ENCODE results near the gene MAGEE1. TPM values are rescaled to one million over a fixed set of nuclear protein-coding genes. Genes with fewer than 3 reads are reported as not detected.

MAGEE1 gene
- total and polyA plus RNA-seq, 10 donors, result 2.3 to 5.4 (median 3.7) TPM

- no peaks in the 10 kb centered on the region for H3K36me3 ChIP-seq
- no peak overlapping the region for H3K27ac ChIP-seq
- peaks cover 0 to 3% (median 0%) of the 10 kb centered on the region in 8 donors for H3K9me3 ChIP-seq
- no peak for DNase-seq
- intact Hi-C loops (cut with DNase I; ENCODE audit: low total_unique reads), result no loop called here
- no peaks in the 10 kb centered on the region for H3K27me3 ChIP-seq (replicated peaks in 1 of 7)
- WGBS, 5 donors, result 79 to 100% (median 86%) methylated on average over 1 of the region's 1 CpG
- H3K4me1 ChIP-seq, result no peaks in the 10 kb centered on the region
- no peak for TF ChIP-seq POLR2AphosphoS5 (IDR thresholded peaks at IDR 0.05)
- peak in 3 of 11 experiments; percentile 7 to 36 (median 20) for TF ChIP-seq CTCF (IDR thresholded peaks at IDR 0.05 in 8 of 11, conservative IDR thresholded peaks at IDR 0.05 in 3 of 11)
- H3K4me3 ChIP-seq, result no peak overlapping the region
Measured at GRCh38 chrX:76420237-76420636, 7.3 kb upstream of the MAGEE1 start.

- peak; percentile 90 for DNase-seq
- Histone ChIP-seq H3K27me3 (replicated peaks in 1 of 7) (peaks cover 0 to 8% (median 0%) of the 10 kb centered on the region in 7 donors), H3K36me3 (no peaks in the 10 kb centered on the region), H3K27ac (peak overlapping the region in 7 of 8 donors; percentile 32 to 84 (median 69)), H3K9me3 (no peaks in the 10 kb centered on the region), H3K4me1 (peaks cover 0 to 17% (median 9%) of the 10 kb centered on the region in 6 donors), H3K4me3 (peak overlapping the region; percentile 48 to 84 (median 55))
- peak in 2 of 3 donors; percentile 4 for TF ChIP-seq POLR2AphosphoS5 (IDR thresholded peaks at IDR 0.05)
- TF ChIP-seq POLR2A (IDR thresholded peaks at IDR 0.05), result no peak
- intact Hi-C loops (cut with DNase I; ENCODE audit: low total_unique reads), result no loop called here
- 29 to 64% (median 43%) methylated on average over 37 to 60 of the region's 60 CpGs; no CpG with 5 or more reads in 1 of the 5 donors for WGBS, 5 donors
Measured at GRCh38 chrX:76428243-76429130, 977 bp downstream of the MAGEE1 start.

GRCh38 chrX:76433219-76433618, 5.7 kb downstream of the MAGEE1 start:
- Histone ChIP-seq H3K27ac (no peak overlapping the region), H3K9me3 (no peaks in the 10 kb centered on the region), H3K4me3 (no peak overlapping the region), H3K4me1 (peaks cover 0 to 10% (median 7%) of the 10 kb centered on the region in 6 donors), H3K27me3 (replicated peaks in 1 of 7) (no peaks in the 10 kb centered on the region), H3K36me3 (no peaks in the 10 kb centered on the region)
- intact Hi-C loops (cut with DNase I; ENCODE audit: low total_unique reads), result no loop called here
- WGBS, 5 donors, result 28 to 93% (median 60%) methylated on average over 1 of the region's 1 CpG
- DNase-seq, result no peak
- TF ChIP-seq POLR2AphosphoS5 (IDR thresholded peaks at IDR 0.05) (no peak), POLR2A (IDR thresholded peaks at IDR 0.05) (no peak), CTCF (IDR thresholded peaks at IDR 0.05 in 8 of 11, conservative IDR thresholded peaks at IDR 0.05 in 3 of 11) (no peak)

DNA sequence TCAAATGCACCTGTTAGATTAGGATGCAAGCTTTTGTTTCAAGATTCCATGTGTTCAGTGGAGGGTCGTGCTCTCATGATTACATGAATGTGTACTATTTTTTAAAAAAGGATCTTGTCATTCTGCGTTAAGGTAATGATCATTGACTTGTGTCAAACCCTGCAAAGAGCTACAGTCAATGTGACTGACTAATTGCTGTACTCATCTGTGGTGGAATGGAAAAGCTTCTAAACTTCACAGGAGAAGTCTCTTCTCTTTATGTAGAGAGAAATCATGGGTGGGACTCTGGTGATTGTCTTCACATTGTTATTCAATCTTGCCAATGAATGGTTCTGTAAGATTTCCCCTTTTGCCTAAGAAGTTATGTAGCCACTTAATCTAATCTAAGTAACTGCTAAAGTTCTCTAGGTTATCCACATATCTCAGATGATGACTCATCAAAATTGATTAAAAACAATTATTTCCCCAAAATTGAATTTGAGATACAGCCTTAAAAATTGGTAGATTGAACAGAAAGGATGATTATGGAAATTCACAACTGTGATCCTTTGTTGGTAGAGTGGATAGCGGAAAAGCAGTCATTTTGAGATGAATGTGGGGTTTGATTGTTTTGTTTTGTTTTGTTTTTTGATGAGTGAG, 6.7 kb downstream of the MAGEE1 start:
- Histone ChIP-seq H3K27me3 (replicated peaks in 1 of 7) (no peaks in the 10 kb centered on the region), H3K9me3 (no peaks in the 10 kb centered on the region), H3K36me3 (no peaks in the 10 kb centered on the region), H3K4me3 (no peak overlapping the region), H3K27ac (no peak overlapping the region), H3K4me1 (peaks cover 0 to under 1% (median 0%) of the 10 kb centered on the region in 6 donors)
- DNase-seq, result no peak
- WGBS, 5 donors, result 61 to 83% (median 76%) methylated on average over 3 of the region's 3 CpGs
- TF ChIP-seq CTCF (IDR thresholded peaks at IDR 0.05 in 8 of 11, conservative IDR thresholded peaks at IDR 0.05 in 3 of 11) (no peak), POLR2AphosphoS5 (IDR thresholded peaks at IDR 0.05) (no peak), POLR2A (IDR thresholded peaks at IDR 0.05) (no peak)
- intact Hi-C loops (cut with DNase I; ENCODE audit: low total_unique reads), result no loop called here

All from spleen (tissue), 11 donors.